GM18870 (cell line): Measurements from ENCODE around the gene DISC1.

Experiments
- ATAC-seq: cut with Tn5 transposase; IDR thresholded peaks from one replicate; pipeline ENCODE4 v1.9.1; 2021; ENCODE audit warnings: moderate library complexity; ENCODE audit not compliant: unreplicated experiment

The DISC1 gene

GRCh38 chr1:231842441-231842840, 215.9 kb downstream of the DISC1 start:
- ATAC-seq = no peak

- ATAC-seq = peak; percentile 50
Observed at GRCh38 chr1:231844986-231845502, 218.5 kb downstream of the DISC1 start.

- ATAC-seq = no peak
Observed at GRCh38 chr1:231847612-231848397, 221.2 kb downstream of the DISC1 start.

- no peak for ATAC-seq
Observed at GRCh38 chr1:231849981-231850380, 223.4 kb downstream of the DISC1 start.

- no peak for ATAC-seq
Observed at GRCh38 chr1:231850786-231851185, 224.2 kb downstream of the DISC1 start.

GRCh38 chr1:231853588-231854207, 227.1 kb downstream of the DISC1 start:
- ATAC-seq = no peak

GRCh38 chr1:231855361-231855760, 228.8 kb downstream of the DISC1 start:
- ATAC-seq = no peak

- ATAC-seq = no peak
Observed at GRCh38 chr1:231855926-231856325, 229.3 kb downstream of the DISC1 start.

GRCh38 chr1:231856426-231856825, 229.8 kb downstream of the DISC1 start:
- ATAC-seq = no peak

- no peak for ATAC-seq
Observed at GRCh38 chr1:231856894-231857293, 230.3 kb downstream of the DISC1 start.

GRCh38 chr1:231857609-231858135, 231.1 kb downstream of the DISC1 start:
- ATAC-seq = no peak

GRCh38 chr1:231860221-231861088, 233.9 kb downstream of the DISC1 start:
- no peak for ATAC-seq

- ATAC-seq = no peak
Observed at GRCh38 chr1:231861541-231862481, 235.2 kb downstream of the DISC1 start.

GRCh38 chr1:231862611-231863010, 236.0 kb downstream of the DISC1 start:
- ATAC-seq = no peak

- ATAC-seq = no peak
Observed at GRCh38 chr1:231865331-231865730, 238.7 kb downstream of the DISC1 start.

- no peak for ATAC-seq
Observed at GRCh38 chr1:231866392-231867331, 240.1 kb downstream of the DISC1 start.

GRCh38 chr1:231867607-231868006, 241.0 kb downstream of the DISC1 start:
- no peak for ATAC-seq

- no peak for ATAC-seq
Observed at GRCh38 chr1:231869364-231869763, 242.8 kb downstream of the DISC1 start.

- no peak for ATAC-seq
Observed at GRCh38 chr1:231871471-231871870, 244.9 kb downstream of the DISC1 start.
